ENCODE data around the gene RTKN2.
A peak's percentile ranks its signal among the peaks of the same experiment; 100 is the strongest.

The RTKN2 gene

DNA sequence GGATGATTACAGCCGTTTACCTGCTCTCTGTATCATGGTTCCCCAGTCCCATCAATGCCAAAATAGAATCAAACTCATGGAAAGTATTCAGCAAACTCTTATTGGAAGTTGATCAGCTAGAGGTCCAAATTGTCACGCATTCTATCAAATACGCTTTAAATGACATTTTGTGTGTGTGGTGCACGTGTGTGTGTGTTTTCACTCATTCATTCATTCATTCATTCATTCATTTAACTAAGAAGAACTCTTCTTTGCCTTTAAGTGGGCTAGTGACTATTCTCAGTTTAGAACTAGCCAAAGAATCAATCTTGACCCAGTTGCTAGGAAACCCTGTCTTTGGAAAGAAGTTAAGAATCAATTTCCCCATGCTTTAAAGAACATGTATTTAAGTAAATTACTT is 102.8 kb downstream of the RTKN2 start:
- Histone ChIP-seq H4K20me1 (ENCODE audit: insufficient read depth, low read length) (no peaks in the 10 kb centered on the region), H3K4me3 (ENCODE audit: low read length) (no peak overlapping the region), H3K27ac (ENCODE audit: low read length) (peak overlapping the region; percentile 84), H3K79me2 (ENCODE audit: low read length) (no peaks in the 10 kb centered on the region), H3K9ac (ENCODE audit: low read length) (no peak overlapping the region), H3K36me3 (replicated peaks; ENCODE audit: low read depth, low read length) (no peaks in the 10 kb centered on the region), H2AFZ (ENCODE audit: low read depth, low read length) (no peak overlapping the region), H3K4me1 (ENCODE audit: low read length) (peaks cover 27% of the 10 kb centered on the region), H3K27me3 (ENCODE audit: low read depth, low read length) (no peaks in the 10 kb centered on the region), H3K4me2 (ENCODE audit: low read length) (peak overlapping the region; percentile 82), H3K9me3 (ENCODE audit: insufficient read depth, low read length) (no peaks in the 10 kb centered on the region)
- TF ChIP-seq, protein P1, sequence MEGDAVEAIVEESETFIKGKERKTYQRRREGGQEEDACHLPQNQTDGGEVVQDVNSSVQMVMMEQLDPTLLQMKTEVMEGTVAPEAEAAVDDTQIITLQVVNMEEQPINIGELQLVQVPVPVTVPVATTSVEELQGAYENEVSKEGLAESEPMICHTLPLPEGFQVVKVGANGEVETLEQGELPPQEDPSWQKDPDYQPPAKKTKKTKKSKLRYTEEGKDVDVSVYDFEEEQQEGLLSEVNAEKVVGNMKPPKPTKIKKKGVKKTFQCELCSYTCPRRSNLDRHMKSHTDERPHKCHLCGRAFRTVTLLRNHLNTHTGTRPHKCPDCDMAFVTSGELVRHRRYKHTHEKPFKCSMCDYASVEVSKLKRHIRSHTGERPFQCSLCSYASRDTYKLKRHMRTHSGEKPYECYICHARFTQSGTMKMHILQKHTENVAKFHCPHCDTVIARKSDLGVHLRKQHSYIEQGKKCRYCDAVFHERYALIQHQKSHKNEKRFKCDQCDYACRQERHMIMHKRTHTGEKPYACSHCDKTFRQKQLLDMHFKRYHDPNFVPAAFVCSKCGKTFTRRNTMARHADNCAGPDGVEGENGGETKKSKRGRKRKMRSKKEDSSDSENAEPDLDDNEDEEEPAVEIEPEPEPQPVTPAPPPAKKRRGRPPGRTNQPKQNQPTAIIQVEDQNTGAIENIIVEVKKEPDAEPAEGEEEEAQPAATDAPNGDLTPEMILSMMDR (IDR thresholded peaks at IDR 0.05; ENCODE audit: low read depth, low read length): no peak
- no peak for TF ChIP-seq EZH2phosphoT487 (IDR thresholded peaks at IDR 0.05; ENCODE audit: low read depth)

DNA sequence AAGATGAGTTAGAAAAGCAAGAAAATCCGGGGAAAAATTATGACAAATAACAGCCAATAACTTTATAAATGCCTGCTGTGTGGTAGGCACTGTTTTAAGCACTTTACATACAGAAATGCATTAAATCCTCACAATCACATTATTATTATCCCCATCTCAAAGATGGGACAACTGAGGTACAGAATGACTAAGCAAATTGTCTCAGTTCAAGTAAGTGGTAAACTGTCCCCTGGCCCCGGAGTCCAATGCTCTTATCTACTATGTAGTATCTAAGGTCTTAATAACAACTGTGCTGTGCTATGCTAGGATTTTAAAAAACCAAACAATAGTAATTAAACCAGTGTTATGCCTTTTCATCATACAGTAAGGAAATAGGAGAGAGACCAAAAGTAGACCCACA is 105.6 kb downstream of the RTKN2 start:
- H3K4me2 ChIP-seq (ENCODE audit: low read length): no peak overlapping the region
- no peak overlapping the region for H3K4me3 ChIP-seq (ENCODE audit: low read length)
- H3K27ac ChIP-seq (ENCODE audit: low read length): no peak overlapping the region
- no peak overlapping the region for H2AFZ ChIP-seq (ENCODE audit: low read depth, low read length)
- no peaks in the 10 kb centered on the region for H3K36me3 ChIP-seq (replicated peaks; ENCODE audit: low read depth, low read length)
- no peak overlapping the region for H3K9ac ChIP-seq (ENCODE audit: low read length)
- no peaks in the 10 kb centered on the region for H3K79me2 ChIP-seq (ENCODE audit: low read length)
- H4K20me1 ChIP-seq (ENCODE audit: insufficient read depth, low read length): no peaks in the 10 kb centered on the region
- no peak for TF ChIP-seq EZH2phosphoT487 (IDR thresholded peaks at IDR 0.05; ENCODE audit: low read depth)
- TF ChIP-seq, protein P1 (IDR thresholded peaks at IDR 0.05; ENCODE audit: low read depth, low read length): no peak
- H3K27me3 ChIP-seq (ENCODE audit: low read depth, low read length): no peaks in the 10 kb centered on the region
- peaks cover 29% of the 10 kb centered on the region for H3K4me1 ChIP-seq (ENCODE audit: low read length)
- no peaks in the 10 kb centered on the region for H3K9me3 ChIP-seq (ENCODE audit: insufficient read depth, low read length)

DNA sequence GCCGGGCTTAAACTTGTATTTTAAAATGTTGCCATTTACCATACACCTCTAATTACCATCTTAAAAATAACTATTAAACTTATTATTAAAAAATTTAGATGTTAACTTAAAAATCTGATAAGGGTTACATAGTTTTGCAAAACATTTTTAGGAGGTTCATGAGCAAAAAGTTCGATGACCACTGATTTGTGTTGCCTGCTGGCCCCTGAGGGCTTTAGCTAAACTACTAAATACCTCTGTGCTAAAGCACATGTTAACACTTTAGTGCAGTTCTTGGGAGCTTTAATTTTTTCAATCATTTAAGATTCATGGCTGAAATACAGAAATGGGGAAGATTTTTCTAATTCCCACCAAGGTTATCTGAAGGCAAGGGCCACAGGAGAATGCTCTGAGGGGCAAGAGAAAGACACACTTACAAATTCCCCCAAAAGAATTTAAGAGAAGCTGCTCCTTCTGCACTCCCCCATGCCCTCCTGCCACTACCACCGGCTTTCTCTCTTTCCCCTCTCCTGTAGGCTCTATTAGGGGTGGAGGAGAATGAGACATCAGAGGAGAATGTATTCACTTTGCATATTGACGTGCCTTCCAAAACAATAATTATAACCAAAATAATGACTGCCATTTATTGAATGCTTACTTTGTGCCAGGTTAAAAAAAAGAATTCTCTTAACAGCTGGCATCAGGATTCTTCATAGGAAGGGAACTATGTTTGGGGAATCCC is 106.2 kb downstream of the RTKN2 start:
- Histone ChIP-seq H2AFZ (ENCODE audit: low read depth, low read length) (no peak overlapping the region), H3K9me3 (ENCODE audit: insufficient read depth, low read length) (no peaks in the 10 kb centered on the region), H3K79me2 (ENCODE audit: low read length) (no peaks in the 10 kb centered on the region)

DNA sequence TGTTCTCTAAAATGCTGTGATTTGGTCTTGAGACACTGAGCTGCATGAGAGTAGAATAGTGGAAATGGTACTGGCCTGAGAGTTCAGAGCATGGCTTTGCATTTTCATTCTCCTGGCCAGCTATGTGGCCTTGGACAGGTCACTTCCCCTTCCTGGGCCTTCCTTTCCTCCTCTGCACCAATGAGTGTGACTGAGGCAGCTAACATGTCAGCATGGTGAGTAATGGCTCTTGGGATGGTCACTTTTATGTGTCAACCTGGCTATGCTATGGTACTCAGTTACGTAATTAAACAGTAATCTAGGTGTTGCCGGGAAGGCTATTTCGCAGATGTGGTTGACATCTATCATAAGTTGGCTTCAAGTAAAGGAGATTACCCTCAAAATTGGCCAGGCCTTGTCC is 109.3 kb downstream of the RTKN2 start:
- H3K4me1 ChIP-seq (ENCODE audit: low read length): peaks cover 10% of the 10 kb centered on the region
- H3K79me2 ChIP-seq (ENCODE audit: low read length): no peaks in the 10 kb centered on the region
- H3K27ac ChIP-seq (ENCODE audit: low read length): no peak overlapping the region
- no peaks in the 10 kb centered on the region for H3K9me3 ChIP-seq (ENCODE audit: insufficient read depth, low read length)
- H3K27me3 ChIP-seq (ENCODE audit: low read depth, low read length): no peaks in the 10 kb centered on the region
- H3K4me2 ChIP-seq (ENCODE audit: low read length): no peak overlapping the region
- H3K9ac ChIP-seq (ENCODE audit: low read length): no peak overlapping the region
- no peak overlapping the region for H2AFZ ChIP-seq (ENCODE audit: low read depth, low read length)
- no peaks in the 10 kb centered on the region for H4K20me1 ChIP-seq (ENCODE audit: insufficient read depth, low read length)
- H3K36me3 ChIP-seq (replicated peaks; ENCODE audit: low read depth, low read length): no peaks in the 10 kb centered on the region
- no peak overlapping the region for H3K4me3 ChIP-seq (ENCODE audit: low read length)
- TF ChIP-seq, protein P1 (IDR thresholded peaks at IDR 0.05; ENCODE audit: low read depth, low read length): no peak
- TF ChIP-seq EZH2phosphoT487 (IDR thresholded peaks at IDR 0.05; ENCODE audit: low read depth): no peak

More for the DNA sequence above, 106.2 kb downstream of the RTKN2 start:
- no peaks in the 10 kb centered on the region for H3K36me3 ChIP-seq (replicated peaks; ENCODE audit: low read depth, low read length)
- TF ChIP-seq, protein P1 (IDR thresholded peaks at IDR 0.05; ENCODE audit: low read depth, low read length): no peak
- no peak for TF ChIP-seq EZH2phosphoT487 (IDR thresholded peaks at IDR 0.05; ENCODE audit: low read depth)
- H3K27ac ChIP-seq (ENCODE audit: low read length): no peak overlapping the region
- H3K9ac ChIP-seq (ENCODE audit: low read length): no peak overlapping the region
- H3K4me2 ChIP-seq (ENCODE audit: low read length): no peak overlapping the region
- H3K27me3 ChIP-seq (ENCODE audit: low read depth, low read length): no peaks in the 10 kb centered on the region
- no peak overlapping the region for H3K4me3 ChIP-seq (ENCODE audit: low read length)
- H3K4me1 ChIP-seq (ENCODE audit: low read length): peaks cover 27% of the 10 kb centered on the region
- H4K20me1 ChIP-seq (ENCODE audit: insufficient read depth, low read length): no peaks in the 10 kb centered on the region
